KMS-11 (cell line): ENCODE data around the gene KRTAP5-10.
"Not testable (repeated sequence)": the region's sequence is repeated elsewhere in the genome, so short reads cannot be mapped to it uniquely, and the experiment has no call there.

Source experiments
- H2AFZ ChIP-seq: fragments of 200-600 bp; sonication (generic); 2 replicates; pipeline ENCODE4 v1.6.1; 2016; ENCODE audit warnings: antibody characterized with exemption, mixed run types, low read depth
- H3K27ac ChIP-seq: fragments of 200-600 bp; sonication (generic); 2 replicates; pipeline ENCODE4 v1.6.1; 2016; ENCODE audit warnings: mild to moderate bottlenecking, mixed run types
- H3K27me3 ChIP-seq: fragments of 200-600 bp; sonication (generic); 2 replicates; pipeline ENCODE4 v1.6.1; 2017; ENCODE audit warnings: mild to moderate bottlenecking, low read depth, mixed run types, moderate library complexity; ENCODE audit not compliant: insufficient read depth
- H3K36me3 ChIP-seq: fragments of 200-600 bp; sonication (generic); 2 replicates; pipeline ENCODE4 v1.6.1; 2017; ENCODE audit warnings: mild to moderate bottlenecking, mixed run types; ENCODE audit not compliant: insufficient read depth
- H3K4me1 ChIP-seq: fragments of 200-600 bp; sonication (generic); 2 replicates; pipeline ENCODE4 v1.6.1; 2016; ENCODE audit warnings: mild to moderate bottlenecking, low read depth, mixed run types; ENCODE audit not compliant: poor library complexity, severe bottlenecking
- H3K4me2 ChIP-seq: fragments of 200-600 bp; sonication (generic); 2 replicates; pipeline ENCODE4 v1.7.0; 2016; ENCODE audit warnings: mild to moderate bottlenecking, mixed run types
- H3K4me3 ChIP-seq: fragments of 200-600 bp; sonication (generic); IDR thresholded peaks from 2 replicates; pipeline ENCODE4 v1.6.1; 2017; ENCODE audit warnings: low read depth, low read length, mixed read lengths; ENCODE audit not compliant: insufficient read depth
- H3K79me2 ChIP-seq: fragments of 200-600 bp; sonication (generic); 2 replicates; pipeline ENCODE4 v1.6.1; 2016; ENCODE audit warnings: low read depth, mixed run types; ENCODE audit not compliant: insufficient read depth
- H3K9ac ChIP-seq: fragments of 200-600 bp; sonication (generic); 2 replicates; pipeline ENCODE4 v1.6.1; 2016; ENCODE audit warnings: mild to moderate bottlenecking, mixed run types
- H4K20me1 ChIP-seq: fragments of 200-600 bp; sonication (generic); 2 replicates; pipeline ENCODE4 v1.6.1; 2016; ENCODE audit warnings: mild to moderate bottlenecking, mixed run types; ENCODE audit not compliant: insufficient read depth
- CTCF ChIP-seq: fragments of 200-600 bp; sonication (generic); conservative IDR thresholded peaks from 2 replicates; pipeline ENCODE4 v1.6.1; 2017; ENCODE audit warnings: low read depth, mild to moderate bottlenecking, antibody characterized with exemption, low read length, moderate library complexity, mixed read lengths

KRTAP5-10 gene

DNA sequence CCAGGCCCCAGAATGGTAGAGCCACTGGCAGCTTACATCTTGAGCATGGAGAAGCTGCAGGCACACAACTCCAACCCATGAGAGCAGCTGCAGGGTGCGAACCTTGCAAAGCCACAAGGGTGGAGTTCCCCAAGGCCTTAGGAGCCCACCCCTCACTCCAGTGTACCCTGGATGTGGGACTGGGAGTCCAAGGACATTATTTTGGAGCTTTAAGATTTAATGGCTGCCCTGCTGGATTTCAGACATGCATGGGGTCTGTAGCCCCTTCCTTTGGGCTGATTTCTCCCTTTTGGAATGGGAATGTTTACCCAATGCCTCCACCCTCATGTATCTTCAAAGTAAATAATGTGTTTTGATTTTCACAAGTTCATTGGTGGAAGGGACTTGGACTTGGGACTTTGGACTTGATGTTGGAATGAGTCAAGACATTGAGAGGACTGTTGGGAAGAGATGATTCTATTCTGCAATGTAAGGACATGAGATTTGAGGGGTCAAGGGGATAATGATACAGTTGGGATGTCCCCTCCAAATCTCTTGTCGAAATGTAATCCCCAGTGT is 39.3 kb upstream of the KRTAP5-10 start:
- Histone ChIP-seq H4K20me1 (no peaks in the 10 kb centered on the region), H3K4me1 (no peaks in the 10 kb centered on the region), H3K36me3 (no peaks in the 10 kb centered on the region), H3K9ac (no peak overlapping the region), H3K27me3 (no peaks in the 10 kb centered on the region), H3K27ac (no peak overlapping the region), H3K4me2 (no peak overlapping the region), H2AFZ (no peak overlapping the region), H3K79me2 (no peaks in the 10 kb centered on the region), H3K4me3 (no peak overlapping the region)
- no peak for TF ChIP-seq CTCF

GRCh38 chr11:71526796-71527575 is 38.4 kb upstream of the KRTAP5-10 start, which contains the start of gene KRTAP5-7:
Gene KRTAP5-7, plus strand, starts transcription at chr11:71527267. Its CDS starts 34 bp downstream, at chr11:71527301.
- H3K4me3 ChIP-seq, H2AFZ ChIP-seq, H3K4me2 ChIP-seq, H3K27ac ChIP-seq, H3K9ac ChIP-seq, H3K79me2 ChIP-seq, H3K4me1 ChIP-seq, H3K27me3 ChIP-seq, H3K36me3 ChIP-seq, H4K20me1 ChIP-seq: not testable (repeated sequence)

DNA sequence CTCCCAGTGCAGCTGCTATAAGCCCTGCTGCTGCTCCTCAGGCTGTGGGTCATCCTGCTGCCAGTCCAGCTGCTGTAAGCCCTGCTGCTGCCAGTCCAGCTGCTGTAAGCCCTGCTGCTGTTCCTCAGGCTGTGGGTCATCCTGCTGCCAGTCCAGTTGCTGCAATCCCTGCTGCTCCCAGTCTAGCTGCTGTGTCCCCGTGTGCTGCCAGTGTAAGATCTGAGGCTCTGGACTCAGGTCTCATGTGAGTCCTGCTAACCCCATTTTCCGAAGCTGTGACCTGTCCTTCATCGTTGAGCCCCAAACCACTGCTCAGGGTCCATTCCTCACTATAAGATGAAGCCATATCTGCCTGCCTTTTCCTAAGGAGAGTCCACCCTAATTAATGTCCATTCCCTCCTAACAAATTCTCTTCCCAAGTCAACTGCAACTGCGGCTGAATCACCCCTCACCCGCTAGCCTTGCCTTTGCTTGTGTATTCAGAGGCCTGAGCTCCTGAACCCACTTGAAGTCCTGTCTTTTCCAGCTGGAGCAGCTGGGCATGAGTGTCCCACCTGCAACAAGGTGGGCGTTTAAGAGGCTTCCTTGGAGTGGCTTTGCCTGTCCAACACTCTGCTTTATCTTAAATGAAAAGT is 37.7 kb upstream of the KRTAP5-10 start:
- no peak overlapping the region for H2AFZ ChIP-seq
- no peak overlapping the region for H3K27ac ChIP-seq
- no peaks in the 10 kb centered on the region for H3K36me3 ChIP-seq
- H3K9ac ChIP-seq: no peak overlapping the region
- no peak for TF ChIP-seq CTCF
- H4K20me1 ChIP-seq: no peaks in the 10 kb centered on the region
- no peaks in the 10 kb centered on the region for H3K79me2 ChIP-seq
- no peaks in the 10 kb centered on the region for H3K4me1 ChIP-seq
- H3K4me2 ChIP-seq: no peak overlapping the region
- H3K27me3 ChIP-seq: no peaks in the 10 kb centered on the region
- H3K4me3 ChIP-seq: no peak overlapping the region

DNA sequence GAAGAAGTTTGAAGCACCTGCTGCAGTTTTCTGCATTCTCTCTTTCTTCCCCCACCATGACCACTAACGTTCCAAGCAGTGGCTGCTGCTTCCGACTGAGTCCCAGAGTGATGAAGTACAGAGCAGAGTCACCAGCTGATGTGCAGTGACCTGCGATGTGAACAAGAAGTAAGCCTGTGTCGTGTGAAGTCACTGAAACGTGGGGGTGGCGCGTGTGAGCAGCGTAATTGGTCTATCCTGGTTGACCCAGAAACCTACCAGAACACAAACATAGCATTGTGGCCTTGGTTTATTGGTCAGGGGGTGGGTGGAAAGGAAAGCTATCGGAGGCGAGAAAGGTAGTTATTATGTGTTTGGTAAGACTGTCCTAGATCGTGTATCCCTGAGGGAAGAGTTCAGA is 34.8 kb upstream of the KRTAP5-10 start:
- no peak for TF ChIP-seq CTCF
- no peaks in the 10 kb centered on the region for H4K20me1 ChIP-seq
- H3K4me2 ChIP-seq: no peak overlapping the region

More for the DNA sequence above, 34.8 kb upstream of the KRTAP5-10 start:
- no peaks in the 10 kb centered on the region for H3K36me3 ChIP-seq
- H3K4me3 ChIP-seq: no peak overlapping the region
- H3K27me3 ChIP-seq: no peaks in the 10 kb centered on the region
- no peak overlapping the region for H3K9ac ChIP-seq
- H2AFZ ChIP-seq: no peak overlapping the region
- no peaks in the 10 kb centered on the region for H3K79me2 ChIP-seq
- no peak overlapping the region for H3K27ac ChIP-seq
- H3K4me1 ChIP-seq: no peaks in the 10 kb centered on the region
